ENCODE measurements around the gene ACAP3.

Gene ACAP3

DNA sequence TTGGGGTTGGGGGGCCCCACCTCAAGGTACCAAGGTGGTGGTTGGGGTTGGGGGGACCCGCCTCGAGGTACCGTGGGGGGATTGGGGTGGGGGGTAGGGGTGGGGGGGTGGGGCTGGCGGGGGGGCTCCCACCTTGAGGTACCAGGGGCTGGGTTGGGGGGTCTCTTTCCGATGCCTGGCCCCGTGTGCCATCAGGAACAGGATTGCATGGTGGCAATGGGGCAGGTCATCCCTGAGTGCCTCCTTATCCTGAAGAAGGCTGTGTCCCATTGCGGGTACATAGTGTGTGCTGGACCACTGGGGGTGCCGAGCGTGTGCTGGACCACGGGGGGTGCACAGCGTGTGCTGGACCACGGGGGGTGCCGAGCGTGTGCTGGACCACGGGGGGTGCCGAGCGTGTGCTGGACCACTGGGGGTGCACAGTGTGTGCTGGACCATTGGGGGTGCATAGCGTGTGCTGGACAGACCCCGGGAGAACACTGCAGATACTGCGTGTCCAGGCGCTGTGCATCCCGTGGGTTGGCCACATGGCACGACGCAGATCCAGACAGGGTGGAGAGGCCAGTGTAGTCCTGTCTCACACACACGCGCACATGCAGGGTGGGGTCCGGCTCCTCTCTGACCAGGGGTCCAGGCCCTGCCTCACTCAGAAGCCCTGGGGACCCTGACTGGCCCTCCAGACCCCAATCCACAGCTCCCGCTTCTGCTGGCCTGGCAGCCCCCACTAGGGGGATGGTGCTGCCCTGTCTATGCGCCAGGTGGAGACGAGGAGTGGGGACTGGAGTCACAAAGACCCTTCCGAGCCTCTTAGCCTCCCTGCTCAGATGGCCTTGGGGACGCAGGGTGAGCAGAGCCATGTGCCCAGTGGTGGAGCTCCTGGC lies 23.3 kb downstream of the ACAP3 start:
- no peak for DNase-seq

DNA sequence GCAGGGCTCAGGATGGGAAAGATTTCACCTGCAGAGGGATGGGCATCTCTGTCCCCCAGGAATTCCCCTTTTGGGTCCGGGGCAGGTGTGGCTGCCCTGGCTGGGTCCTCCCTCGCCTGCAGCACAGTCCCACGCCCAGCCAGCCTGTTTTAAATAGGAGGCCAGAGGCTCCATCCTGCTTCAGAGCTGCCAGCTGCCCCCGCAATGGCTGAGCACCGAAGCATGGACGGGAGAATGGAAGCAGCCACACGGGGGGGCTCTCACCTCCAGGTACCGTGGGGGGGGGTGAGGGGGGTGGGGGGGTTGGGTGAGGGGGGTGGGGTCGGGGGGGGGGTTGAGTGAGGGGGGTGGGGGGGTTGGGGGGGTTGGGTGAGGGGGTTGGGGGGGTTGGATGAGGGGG lies 23.9 kb downstream of the ACAP3 start:
- DNase-seq, result no peak

DNA sequence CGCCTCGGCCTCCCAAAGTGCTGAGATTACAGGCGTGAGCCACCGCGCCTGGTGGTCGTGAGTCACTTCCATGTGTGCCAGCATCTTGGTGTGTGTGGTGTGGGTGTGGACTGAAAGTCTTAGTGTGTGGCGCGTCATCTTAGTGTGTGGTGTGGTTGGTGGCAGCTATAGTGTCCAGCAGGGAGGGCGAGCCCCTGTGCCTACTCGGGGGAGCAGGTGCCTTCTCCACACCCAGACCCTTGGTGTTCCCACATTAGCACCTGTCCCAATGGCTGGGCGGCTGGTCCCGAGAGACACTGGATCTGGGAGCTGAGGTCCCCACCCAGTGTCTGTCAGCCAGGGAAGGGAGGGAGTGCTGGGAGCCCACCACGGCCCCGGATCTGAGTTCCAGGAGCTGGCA lies 24.7 kb downstream of the ACAP3 start:
- no peak for DNase-seq

- no peak for DNase-seq
Observed at GRCh38 chr1:1281533-1282321, 26.0 kb downstream of the ACAP3 start.

GRCh38 chr1:1280782-1281481 lies 26.8 kb downstream of the ACAP3 start:
- no peak for DNase-seq

GRCh38 chr1:1279028-1279427 lies 28.7 kb downstream of the ACAP3 start:
- DNase-seq, result no peak

DNA sequence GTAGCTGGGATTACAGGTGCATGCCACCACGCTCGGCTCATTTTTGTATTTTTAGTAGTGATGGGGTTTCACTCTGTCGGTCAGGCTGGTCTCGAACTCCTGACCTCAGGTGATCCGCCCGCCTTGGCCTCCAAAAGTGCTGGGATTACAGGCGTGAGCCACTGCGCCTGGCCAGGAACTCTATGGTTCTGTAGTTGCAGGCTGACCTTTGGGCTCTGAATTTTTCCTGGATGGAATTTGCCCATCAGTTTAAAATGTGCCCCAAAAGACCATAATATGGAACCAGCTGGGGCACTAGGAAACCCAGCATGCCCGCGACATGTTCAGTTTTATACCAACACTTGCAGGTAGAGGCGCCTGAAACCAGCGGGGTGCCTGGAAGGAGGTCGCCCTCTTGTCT lies 29.1 kb downstream of the ACAP3 start:
- no peak for DNase-seq

DNA sequence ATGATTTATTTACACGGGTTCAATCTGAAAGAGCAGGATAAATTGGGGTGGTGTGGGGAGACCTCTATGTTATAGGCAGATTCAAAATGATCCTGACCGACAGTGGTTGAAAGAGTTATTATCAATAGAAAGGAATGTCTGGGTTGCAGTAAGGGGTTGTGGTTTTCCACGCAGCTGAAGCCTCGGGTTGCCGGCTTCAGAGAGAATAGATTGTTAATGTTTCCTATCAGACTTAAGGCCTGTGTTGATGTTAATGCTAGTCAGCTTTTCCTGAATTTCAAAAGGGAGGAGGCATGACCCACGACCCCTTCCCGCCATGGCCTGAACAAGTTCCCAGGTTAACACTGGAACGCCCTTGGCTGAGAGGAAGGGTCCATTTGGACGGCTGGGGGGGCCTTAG lies 31.9 kb downstream of the ACAP3 start:
- DNase-seq, result no peak

DNA sequence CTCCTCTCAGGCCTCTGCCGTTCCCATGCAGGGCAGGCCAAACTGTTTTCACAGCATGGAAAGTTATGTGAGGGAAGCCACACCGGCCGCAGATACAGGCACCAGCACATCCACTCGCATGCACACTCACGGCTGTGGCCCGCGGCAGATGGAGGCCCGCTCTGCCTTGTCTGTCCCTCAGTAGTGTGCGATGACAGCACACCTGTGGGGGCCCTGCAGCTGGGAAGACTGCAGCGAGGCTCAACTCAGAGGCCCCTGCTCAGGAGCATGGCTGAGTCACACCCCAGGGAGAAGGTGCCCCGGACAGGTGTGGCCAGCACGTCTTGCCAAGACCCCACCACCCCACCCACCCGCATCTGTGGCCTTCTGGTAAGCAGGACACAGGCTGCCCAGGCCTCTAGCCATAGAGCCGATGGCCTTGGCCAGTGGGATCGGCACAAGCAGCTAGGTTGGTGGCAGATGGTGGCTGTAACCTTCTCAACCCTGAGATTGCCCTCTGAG lies 32.7 kb downstream of the ACAP3 start:
- no peak for DNase-seq

DNA sequence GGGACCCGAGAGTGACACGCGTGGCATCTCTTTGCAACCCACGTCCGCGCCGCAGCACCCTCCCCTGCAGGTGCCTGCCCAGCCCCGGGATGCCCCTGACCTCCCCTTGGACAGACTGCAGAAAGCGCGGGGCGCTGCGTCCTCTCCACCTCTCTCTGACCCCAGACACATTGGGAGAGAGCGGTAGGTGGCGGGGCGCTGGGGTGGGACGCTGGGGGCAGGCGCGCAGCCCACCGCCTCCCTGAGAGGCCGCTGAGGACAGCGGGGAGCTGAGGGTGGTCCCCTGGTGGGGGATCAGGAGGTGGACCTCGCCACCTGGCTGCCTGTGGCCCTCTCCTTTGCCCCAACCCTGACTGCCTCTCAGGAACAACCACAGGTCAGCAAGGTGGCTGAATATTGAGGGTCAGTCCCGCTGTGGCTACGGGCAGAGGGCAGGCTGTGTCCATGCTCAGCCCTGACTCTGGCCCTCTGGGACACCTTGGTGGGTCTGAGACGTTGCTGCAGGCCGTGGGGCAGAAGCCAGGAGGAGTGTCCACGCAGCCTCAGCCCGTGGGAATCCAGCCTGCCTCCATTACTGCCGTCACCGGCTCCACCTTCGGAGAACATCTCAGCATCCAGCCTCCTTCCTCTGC lies 33.3 kb downstream of the ACAP3 start:
- DNase-seq, result no peak

GRCh38 chr1:1273512-1274298 lies 34.0 kb downstream of the ACAP3 start, which contains the start of gene UBE2J2:
TSS of gene UBE2J2 (minus strand) at chr1:1273854. CDS start at chr1:1267992, 5,862 bp downstream.
- DNase-seq, result peak; percentile 90

- DNase-seq, result no peak
Observed at GRCh38 chr1:1273209-1273511, 34.6 kb downstream of the ACAP3 start.

DNA sequence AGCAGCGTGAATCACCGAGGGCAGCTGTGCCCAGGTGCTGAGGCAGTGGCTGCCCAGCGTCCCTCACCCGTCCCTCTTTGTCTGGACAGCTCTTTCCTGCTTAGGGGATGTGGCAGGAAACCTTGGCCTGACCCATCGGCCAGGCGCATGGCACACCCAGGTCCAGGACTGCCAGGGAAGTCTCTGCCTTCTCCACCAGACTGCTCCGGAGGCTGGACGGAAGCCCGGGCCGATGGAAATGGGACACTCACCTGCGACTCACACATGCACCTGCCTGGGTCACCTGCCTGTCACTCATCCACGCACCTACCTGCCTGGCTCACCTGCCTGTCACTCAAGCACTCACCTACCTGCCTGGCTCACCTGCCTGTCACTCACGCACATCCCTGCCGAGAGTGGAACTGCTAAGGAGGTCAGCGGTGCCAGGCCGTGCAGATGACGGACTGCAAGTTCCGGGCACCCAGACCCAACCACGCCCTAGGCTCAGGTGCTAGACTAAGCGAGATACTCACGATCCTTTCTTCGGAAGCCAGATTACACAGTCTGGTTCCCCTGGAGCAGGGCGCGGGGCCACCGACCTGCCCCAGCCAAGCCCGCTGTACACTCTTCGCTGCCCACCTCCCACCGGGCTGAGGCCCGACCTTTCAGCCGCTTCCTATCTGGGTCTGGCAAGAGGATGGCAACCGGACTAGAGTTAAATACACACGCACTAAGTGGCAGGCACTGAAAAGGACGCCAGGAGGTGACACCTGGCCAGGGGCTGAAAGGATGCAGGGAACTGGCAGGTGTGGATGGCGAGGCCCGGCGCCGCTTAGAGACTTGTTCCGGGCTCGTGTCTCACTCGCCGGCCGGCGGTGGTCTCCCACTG lies 35.2 kb downstream of the ACAP3 start:
- DNase-seq, result no peak

- no peak for DNase-seq
Observed at GRCh38 chr1:1270813-1271212, 36.9 kb downstream of the ACAP3 start.

DNA sequence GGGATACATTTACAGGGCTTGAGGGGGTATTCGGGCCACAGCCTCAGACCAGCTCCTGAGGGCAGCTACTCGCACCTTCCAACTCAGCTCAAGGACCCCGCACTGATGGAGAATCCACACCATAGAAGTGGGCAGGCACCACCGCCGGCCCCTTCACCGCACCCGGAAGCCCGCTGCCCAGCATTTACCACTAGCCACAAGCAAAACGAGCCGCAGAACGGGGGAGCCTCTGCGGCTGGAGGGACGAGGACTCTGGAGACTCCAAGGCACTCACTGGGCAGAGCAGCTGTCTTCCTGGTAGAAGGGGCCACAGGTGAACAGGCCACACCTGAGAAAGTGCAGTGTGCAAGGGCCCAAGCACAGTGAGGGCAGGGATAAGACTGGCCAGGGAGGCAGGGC lies 39.4 kb downstream of the ACAP3 start:
- no peak for DNase-seq

DNA sequence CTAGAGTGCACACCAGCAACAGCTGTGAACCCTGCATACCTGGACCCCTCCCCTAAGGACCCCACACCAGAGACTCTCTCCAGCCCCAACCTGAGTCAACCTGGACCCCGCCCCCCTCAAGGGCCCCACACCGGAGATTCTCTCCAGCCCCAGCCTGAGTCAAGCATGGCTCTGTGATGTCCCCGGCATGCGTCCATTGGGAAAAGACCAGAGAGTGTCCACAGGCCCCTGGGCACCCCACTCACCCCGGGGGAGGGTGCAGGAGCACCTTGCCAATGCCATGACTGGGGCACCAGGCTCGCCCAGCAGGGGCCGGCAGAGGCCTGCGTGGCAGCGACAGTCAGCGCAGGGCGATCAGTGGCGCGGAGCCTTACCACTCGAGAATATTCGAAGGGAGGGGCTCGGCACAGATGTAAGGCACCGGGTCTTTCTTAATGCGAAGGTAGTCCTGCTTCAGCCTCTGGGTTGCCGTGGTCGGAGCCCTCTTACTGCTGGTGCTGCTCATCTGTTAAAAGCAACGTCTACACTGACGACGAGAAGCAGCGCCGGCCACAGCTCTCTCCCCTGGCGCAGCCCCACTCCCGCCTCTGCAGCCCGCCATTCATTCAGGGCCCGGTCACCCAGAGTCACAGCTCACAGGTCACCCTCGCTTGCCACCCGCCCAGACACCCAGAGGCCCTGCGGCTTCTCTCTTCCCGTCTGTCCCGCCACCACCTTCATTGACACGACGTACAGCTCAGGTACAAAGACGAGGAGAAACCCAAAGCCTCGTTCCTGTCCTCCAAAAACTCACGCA lies 40.0 kb downstream of the ACAP3 start:
- no peak for DNase-seq

GRCh38 chr1:1264868-1265272 lies 42.9 kb downstream of the ACAP3 start:
- DNase-seq, result no peak

- DNase-seq, result no peak
Observed at GRCh38 chr1:1264026-1264425, 43.7 kb downstream of the ACAP3 start.

DNA sequence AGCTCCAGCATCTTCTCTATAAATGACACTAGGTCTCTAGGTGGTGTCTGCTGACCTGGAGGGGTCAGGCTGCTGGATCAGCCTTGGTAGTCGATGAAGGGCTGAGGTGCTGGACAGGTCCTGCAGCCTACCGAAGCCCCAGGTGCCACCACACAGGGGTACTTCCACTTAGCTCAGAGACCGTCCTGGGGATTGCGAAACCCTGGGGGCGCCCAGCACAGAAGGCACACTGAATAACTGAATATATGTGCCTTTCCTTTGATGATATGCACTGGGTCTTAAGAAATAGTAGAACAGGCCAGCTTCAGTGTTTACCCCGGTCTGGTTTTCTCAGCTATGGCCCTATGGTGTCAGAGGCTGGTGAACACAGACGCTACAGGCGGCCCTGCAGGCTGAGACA lies 45.0 kb downstream of the ACAP3 start:
- no peak for DNase-seq

DNA sequence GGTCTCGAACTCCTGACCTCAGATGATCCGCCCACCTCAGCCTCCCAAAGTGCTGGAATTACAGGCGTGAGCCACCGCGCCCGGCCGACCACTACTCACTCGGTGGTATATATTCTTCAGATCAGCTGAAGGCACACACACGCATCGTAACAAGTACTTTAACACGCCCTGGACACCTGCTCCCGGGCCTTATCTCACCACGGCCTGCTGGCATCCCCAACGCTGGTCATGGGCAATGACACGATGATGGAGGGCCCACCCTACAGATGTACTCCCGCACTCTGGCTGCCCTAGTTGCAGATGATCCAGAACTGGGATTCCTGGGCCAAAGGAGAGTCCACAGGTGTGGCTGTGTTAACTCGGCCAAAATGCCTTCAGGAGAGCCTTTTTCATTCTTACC lies 45.7 kb downstream of the ACAP3 start:
- DNase-seq, result no peak

Measured in effector CD8-positive, alpha-beta T cell (primary cell).